CD4-positive, alpha-beta T cell (primary cell): ENCODE results near the gene NOS1AP. TPM values are rescaled to one million over a fixed set of nuclear protein-coding genes. Genes with fewer than 3 reads are reported as not detected.

Source experiments
- ATAC-seq: fragments of 200-7000 bp; cut with Tn5 transposase; one replicate; pipeline ENCODE4 v1.10.0; 2022; ENCODE audit warnings: mild to moderate bottlenecking; ENCODE audit not compliant: poor library complexity
- CTCF ChIA-PET: fragments of 350-600 bp; sonication (Branson Sonifier 250); formaldehyde crosslinking; loops from one replicate; lab custom pipeline; 2021; ENCODE audit warnings: antibody characterized with exemption, inconsistent platforms; lab: Charles Lee
- POLR2A ChIA-PET: fragments of 350-600 bp; sonication (Branson Sonifier 250); formaldehyde crosslinking; loops from one replicate; lab custom pipeline; 2021; ENCODE audit warnings: antibody characterized with exemption, inconsistent platforms; lab: Charles Lee
- DNase-seq, 14 experiments: peaks; one replicate each; pipeline ENCODE4 v3.0.0-alpha.2; 2013 to 2020; ENCODE audit warnings: mixed read lengths in 2 of 14
- H3K27ac ChIP-seq, 2 donors: one replicate each; pipeline versions ENCODE4 v1.5.1 to v1.7.0; 2013; ENCODE audit warnings: low read length in 2 of 2, low read depth in 1 of 2, mild to moderate bottlenecking in 1 of 2
- H3K27me3 ChIP-seq, 2 experiments: 1 replicate in 1 of 2; 2 replicates in 1 of 2; pipeline versions ENCODE4 v1.6.1 to v1.7.0; 2013; ENCODE audit warnings: low read length in 2 of 2, control low read depth in 1 of 2, mild to moderate bottlenecking in 1 of 2, moderate library complexity in 1 of 2; ENCODE audit not compliant: insufficient read depth in 2 of 2, control insufficient read depth in 1 of 2
- H3K36me3 ChIP-seq: one replicate; pipeline ENCODE4 v1.6.1; 2013; ENCODE audit warnings: low read length, control low read depth; ENCODE audit not compliant: insufficient read depth
- H3K4me1 ChIP-seq: one replicate; pipeline ENCODE4 v1.6.1; 2013; ENCODE audit warnings: low read length, control low read depth; ENCODE audit not compliant: insufficient read depth
- H3K4me3 ChIP-seq: one replicate; pipeline ENCODE4 v1.5.1; 2013; ENCODE audit warnings: mild to moderate bottlenecking, low read length, moderate library complexity
- H3K9me3 ChIP-seq, 2 experiments: 1 replicate in 1 of 2; 2 replicates in 1 of 2; pipeline versions ENCODE4 v1.6.1 to v1.7.0; 2013; ENCODE audit warnings: low read length in 2 of 2, mild to moderate bottlenecking in 2 of 2, control low read depth in 1 of 2, moderate library complexity in 1 of 2; ENCODE audit not compliant: control insufficient read depth in 1 of 2, insufficient read depth in 1 of 2
- H3K27ac Mint-ChIP-seq: one replicate; pipeline ENCODE4 v1.8.0; 2020; ENCODE audit warnings: mixed read lengths
- H3K27me3 Mint-ChIP-seq: one replicate; pipeline ENCODE4 v1.8.0; 2021; ENCODE audit warnings: mixed read lengths
- H3K36me3 Mint-ChIP-seq: one replicate; pipeline ENCODE4 v1.8.0; 2021; ENCODE audit warnings: low read depth, mixed read lengths
- H3K4me1 Mint-ChIP-seq: one replicate; pipeline ENCODE4 v1.8.0; 2021; ENCODE audit warnings: low read depth, mixed read lengths
- H3K4me3 Mint-ChIP-seq: one replicate; pipeline ENCODE4 v1.8.0; 2020; ENCODE audit warnings: mild to moderate bottlenecking, mixed read lengths
- H3K9me3 Mint-ChIP-seq: one replicate; pipeline ENCODE4 v1.8.0; 2020; ENCODE audit warnings: mixed read lengths
- CTCF ChIP-seq: fragments of 200-600 bp; IDR thresholded peaks from one replicate; pipeline ENCODE4 v1.8.0; 2022; ENCODE audit warnings: antibody characterized with exemption, mild to moderate bottlenecking
- intact Hi-C, 2 experiments: fragments of 100-400 bp; cut with DNase I in 1 of 2; cut with micrococcal nuclease in 1 of 2; formaldehyde crosslinking; loops; one replicate each; pipeline versions ENCODE4 v1.15.1 to v1.9.0; 2023 to 2025; cut with DNase I, micrococcal nuclease
- total RNA-seq, 174 experiments: library from RNA in 2 of 174; stranded (reverse) in 2 of 174; gene quantifications; one replicate each; pipeline ENCODE4 v1.2.3 and lab custom pipeline; 2021 to 2026

Gene NOS1AP
- total RNA-seq, 2 experiments from 2014 or later, result not detected

GRCh38 chr1:162087111-162087510 lies 17.6 kb downstream of the NOS1AP start:
- ATAC-seq (no peak), DNase-seq (no peak)
- Mint-ChIP-seq H3K9me3 (peaks cover 3% of the 10 kb centered on the region), H3K27ac (no peak overlapping the region), H3K4me1 (no peaks in the 10 kb centered on the region), H3K36me3 (no peaks in the 10 kb centered on the region), H3K4me3 (no peak overlapping the region), H3K27me3 (peaks cover 45% of the 10 kb centered on the region)
- CTCF ChIA-PET, result no interaction called here
- no peak overlapping the region for H3K27ac ChIP-seq
- peaks cover 0 to 6% of the 10 kb centered on the region in 2 experiments for H3K9me3 ChIP-seq
- no peak overlapping the region for H3K4me3 ChIP-seq
- peaks cover 0 to 6% of the 10 kb centered on the region in 2 experiments for H3K27me3 ChIP-seq
- POLR2A ChIA-PET, result no interaction called here
- no peaks in the 10 kb centered on the region for H3K36me3 ChIP-seq
- no peaks in the 10 kb centered on the region for H3K4me1 ChIP-seq
- TF ChIP-seq CTCF, result no peak
- intact Hi-C loops, result no loop called here

GRCh38 chr1:162087574-162087973 lies 18.1 kb downstream of the NOS1AP start:
- Histone ChIP-seq H3K27me3 (peaks cover 0 to 6% of the 10 kb centered on the region in 2 experiments), H3K4me3 (no peak overlapping the region), H3K27ac (no peak overlapping the region), H3K4me1 (no peaks in the 10 kb centered on the region), H3K36me3 (no peaks in the 10 kb centered on the region), H3K9me3 (peaks cover 0 to 6% of the 10 kb centered on the region in 2 experiments)
- DNase-seq, result no peak
- Mint-ChIP-seq H3K27me3 (peaks cover 42% of the 10 kb centered on the region), H3K4me3 (no peak overlapping the region), H3K27ac (no peak overlapping the region), H3K4me1 (no peaks in the 10 kb centered on the region), H3K36me3 (no peaks in the 10 kb centered on the region), H3K9me3 (peaks cover 3% of the 10 kb centered on the region)
- intact Hi-C loops, result no loop called here
- TF ChIP-seq CTCF, result no peak
- ChIA-PET CTCF (no interaction called here), POLR2A (no interaction called here)
- ATAC-seq, result no peak

GRCh38 chr1:162088281-162088969 lies 18.9 kb downstream of the NOS1AP start:
- H3K27me3 ChIP-seq, result peaks cover 0 to 6% of the 10 kb centered on the region in 2 experiments
- no peak overlapping the region for H3K4me3 Mint-ChIP-seq
- H3K4me3 ChIP-seq, result no peak overlapping the region
- intact Hi-C loops, result no loop called here
- H3K4me1 Mint-ChIP-seq, result no peaks in the 10 kb centered on the region
- no peak for TF ChIP-seq CTCF
- H3K27ac ChIP-seq, result no peak overlapping the region
- no peak for ATAC-seq
- no peaks in the 10 kb centered on the region for H3K36me3 Mint-ChIP-seq
- ChIA-PET CTCF (no interaction called here), POLR2A (no interaction called here)
- no peak for DNase-seq
- peaks cover 46% of the 10 kb centered on the region for H3K27me3 Mint-ChIP-seq
- H3K4me1 ChIP-seq, result no peaks in the 10 kb centered on the region
- H3K9me3 Mint-ChIP-seq, result peaks cover 3% of the 10 kb centered on the region
- no peaks in the 10 kb centered on the region for H3K36me3 ChIP-seq
- H3K27ac Mint-ChIP-seq, result no peak overlapping the region
- peaks cover 0 to 4% of the 10 kb centered on the region in 2 experiments for H3K9me3 ChIP-seq
